Activated CD4-positive, alpha-beta T cell treated with anti-CD3 and anti-CD28 coated beads, Interleukin-2, amount 50 U/mL, for 48 hours (primary cell): ENCODE measurements around the gene KCTD2.

Experiments used
- DNase-seq, 2 experiments: peaks; one replicate each; pipeline ENCODE4 v3.0.0-alpha.2; 2020

The KCTD2 gene

GRCh38 chr17:75102385-75102821 lies 55.4 kb downstream of the KCTD2 start:
- no peak for DNase-seq

GRCh38 chr17:75103601-75104554 lies 56.9 kb downstream of the KCTD2 start:
- no peak for DNase-seq

DNA sequence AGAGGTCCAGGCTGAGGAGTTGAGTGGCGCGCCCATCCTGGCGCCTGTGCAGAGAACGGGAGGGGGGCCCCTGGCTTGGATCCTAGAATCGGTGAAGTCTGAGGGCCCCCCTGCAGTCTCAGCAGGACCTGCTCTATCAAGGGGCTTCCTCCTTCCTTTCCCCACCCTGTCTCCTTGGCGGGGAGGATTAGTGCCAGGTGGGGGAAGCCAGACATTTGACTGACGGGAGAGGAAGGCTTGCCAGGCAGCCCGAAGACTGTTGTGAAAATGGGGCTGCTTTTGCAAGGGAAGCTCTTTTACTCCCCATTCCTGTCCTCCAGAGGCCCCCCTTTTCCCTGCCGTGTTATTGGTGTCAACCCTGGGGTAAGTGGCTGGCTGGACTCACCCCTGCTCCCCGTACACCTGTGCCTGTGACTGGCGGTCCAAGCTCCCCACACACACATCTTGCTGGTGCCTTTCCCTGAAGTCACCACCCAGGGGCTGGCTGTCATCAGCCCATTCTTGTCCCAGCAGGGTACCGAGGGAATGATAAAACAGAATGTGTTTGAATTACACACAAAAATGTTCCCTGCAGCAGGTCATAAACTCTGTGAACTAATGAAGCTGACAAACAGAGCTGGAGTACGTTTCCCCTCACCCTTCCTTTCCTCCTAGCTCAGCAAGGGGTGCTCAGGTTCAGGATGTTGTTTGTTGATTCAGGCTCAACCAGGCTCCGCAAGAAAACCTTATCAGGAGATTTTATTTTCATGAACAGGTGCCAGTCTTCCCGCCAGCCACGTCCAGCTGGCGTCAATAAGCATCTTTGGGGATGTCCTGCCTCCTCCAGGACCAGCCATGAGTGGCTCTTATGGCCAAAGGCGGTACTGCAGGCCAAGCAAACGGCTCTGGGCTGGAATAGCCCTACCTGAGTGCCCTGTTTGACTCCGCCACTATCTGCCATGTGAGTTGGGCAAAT lies 58.4 kb downstream of the KCTD2 start:
- DNase-seq = peak in 1 of 2 experiments; percentile 51

GRCh38 chr17:75108193-75108592 lies 61.2 kb downstream of the KCTD2 start:
- no peak for DNase-seq

- DNase-seq = no peak
Measured at GRCh38 chr17:75109046-75109406, 62.0 kb downstream of the KCTD2 start.

DNA sequence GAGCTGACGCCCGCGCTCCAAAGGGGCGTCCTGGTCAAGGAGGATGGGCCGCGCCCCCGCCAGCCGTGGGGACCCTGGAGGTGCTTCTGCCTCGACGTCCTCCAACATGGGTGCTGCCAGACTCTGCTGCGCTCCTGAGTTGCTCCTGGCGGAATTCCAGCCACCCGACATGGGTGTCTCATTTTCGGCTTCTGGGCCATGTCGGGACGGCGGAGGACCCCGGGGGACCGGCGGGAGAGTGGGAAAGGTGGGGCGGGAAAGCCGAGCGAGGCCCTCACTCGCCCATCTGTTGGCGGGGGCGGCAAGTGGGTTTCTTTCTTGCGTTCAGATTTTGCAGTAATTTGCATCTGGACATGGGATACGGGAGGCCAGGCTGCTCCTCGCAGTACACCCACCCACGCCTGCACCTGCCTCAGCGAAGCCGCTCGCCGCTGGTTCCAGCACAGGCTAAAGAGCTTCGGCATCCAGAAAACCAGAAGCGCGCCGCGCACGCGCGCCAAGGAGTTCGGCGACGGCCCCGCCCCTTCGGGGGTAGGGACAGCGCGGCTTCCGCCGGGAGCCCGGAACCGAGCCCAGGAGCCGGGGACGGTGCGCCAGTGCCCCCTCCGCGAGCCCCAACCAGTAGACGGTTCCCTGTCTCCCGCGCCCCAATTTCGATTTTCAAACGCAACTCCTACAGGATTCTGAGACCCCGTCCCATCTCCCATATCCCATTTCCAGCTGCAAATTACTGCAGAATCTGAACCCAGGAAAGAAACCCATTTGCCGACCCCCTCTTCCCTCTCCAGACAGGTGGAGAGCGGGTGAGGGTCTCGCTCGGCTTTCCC lies 62.6 kb downstream of the KCTD2 start, which contains the start of gene ARMC7:
TSS of gene ARMC7 (plus strand) at position 563 of the 827 bp plus-strand sequence. CDS start 320 bp downstream, outside the sequence.
- peak; percentile 95 to 96 for DNase-seq

DNA sequence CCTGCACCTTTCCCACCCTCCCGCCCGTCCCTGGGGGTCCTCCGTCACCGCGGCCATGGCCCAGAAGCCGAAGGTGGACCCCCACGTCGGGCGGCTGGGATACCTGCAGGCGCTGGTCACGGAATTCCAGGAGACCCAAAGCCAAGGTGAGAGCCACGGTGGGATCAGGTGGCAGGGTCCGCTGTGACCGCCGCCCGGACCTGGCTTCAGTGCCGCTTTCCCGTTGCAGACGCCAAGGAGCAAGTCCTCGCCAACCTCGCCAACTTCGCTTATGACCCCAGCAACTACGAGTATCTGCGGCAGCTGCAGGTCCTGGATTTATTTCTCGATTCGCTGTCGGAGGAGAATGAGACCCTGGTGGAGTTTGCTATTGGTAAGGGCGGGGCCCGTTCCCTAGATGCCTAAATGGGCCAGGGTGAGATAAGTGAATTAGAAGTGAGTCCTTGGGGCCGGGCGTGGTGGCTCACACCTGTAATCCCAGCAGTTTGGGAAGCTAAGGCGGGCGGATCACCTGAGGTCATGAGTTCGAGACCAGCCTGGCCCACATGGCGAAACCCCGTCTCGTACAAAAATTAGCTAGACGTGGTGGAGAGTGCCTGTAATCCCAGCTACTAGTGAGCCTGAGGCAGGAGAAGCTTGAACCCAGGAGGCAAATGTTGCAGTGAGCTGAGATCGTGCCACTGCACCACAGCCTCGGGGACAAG lies 63.4 kb downstream of the KCTD2 start:
- DNase-seq = no peak

DNA sequence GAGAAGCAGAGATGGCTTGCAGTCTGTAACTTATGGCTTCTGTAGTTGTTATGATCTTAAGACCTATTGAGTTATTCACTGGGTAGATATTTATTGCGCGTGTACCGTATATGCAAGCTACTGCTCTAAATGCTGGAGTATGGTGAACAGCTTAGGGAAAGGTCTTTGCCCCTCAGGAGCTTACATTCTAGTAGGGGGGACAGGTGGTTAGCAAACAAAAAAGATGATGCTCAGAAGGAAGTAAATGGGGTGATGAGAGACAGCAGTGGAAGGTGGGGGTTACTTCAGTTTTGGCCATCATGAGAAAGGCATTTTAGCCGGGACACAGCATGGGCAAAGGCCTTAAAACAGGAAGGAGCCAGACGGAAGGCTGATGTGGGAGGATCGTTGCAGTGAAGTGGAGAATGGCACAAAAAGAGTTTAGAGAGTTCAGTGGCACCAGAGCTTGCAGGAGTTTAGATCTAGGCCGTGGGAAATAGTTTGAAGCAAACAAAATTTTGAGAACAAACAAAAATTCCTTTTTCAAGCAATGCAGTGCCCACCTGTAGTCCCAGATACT lies 64.8 kb downstream of the KCTD2 start:
- DNase-seq = no peak

- peak; percentile 91 to 95 for DNase-seq
Measured at GRCh38 chr17:75113798-75114551, 67.0 kb downstream of the KCTD2 start.

GRCh38 chr17:75114552-75115314 lies 67.7 kb downstream of the KCTD2 start:
- peak in 1 of 2 experiments; percentile 36 for DNase-seq
